ENCODE results near the gene KLHDC8B. TPM values are rescaled to one million over a fixed set of nuclear protein-coding genes. Genes with fewer than 3 reads are reported as not detected.

Gene KLHDC8B
- total RNA-seq, 2 donors from 2014 or later: 41.1 to 77.4 TPM

GRCh38 chr3:49158103-49158709 is 13.2 kb upstream of the KLHDC8B start:
- Histone ChIP-seq H3K36me3 (no peaks in the 10 kb centered on the region), H3K9me3 (no peaks in the 10 kb centered on the region), H3K4me3 (no peak overlapping the region), H3K27ac (no peak overlapping the region), H3K27me3 (replicated peaks; ENCODE audit: insufficient read depth) (no peaks in the 10 kb centered on the region), H3K4me1 (replicated peaks) (no peaks in the 10 kb centered on the region)
- DNase-seq (ENCODE audit: low spot score): no peak
- intact Hi-C loops (cut with DNase I): no loop called here
- 64% methylated on average over 5 of the region's 5 CpGs for WGBS
- TF ChIP-seq POLR2A (IDR thresholded peaks at IDR 0.05): no peak

- no peak for DNase-seq (ENCODE audit: low spot score)
- Histone ChIP-seq H3K4me3 (no peak overlapping the region), H3K27me3 (replicated peaks; ENCODE audit: insufficient read depth) (no peaks in the 10 kb centered on the region), H3K36me3 (no peaks in the 10 kb centered on the region), H3K4me1 (replicated peaks) (no peaks in the 10 kb centered on the region), H3K9me3 (no peaks in the 10 kb centered on the region), H3K27ac (no peak overlapping the region)
- intact Hi-C loops (cut with DNase I): no loop called here
- no peak for TF ChIP-seq POLR2AphosphoS5 (IDR thresholded peaks at IDR 0.05)
- TF ChIP-seq POLR2A (IDR thresholded peaks at IDR 0.05): no peak
- no peak for TF ChIP-seq CTCF (IDR thresholded peaks at IDR 0.05)
- 78% methylated on average over 2 of the region's 2 CpGs for WGBS
Measured at GRCh38 chr3:49158792-49159191, 12.6 kb upstream of the KLHDC8B start.

- Histone ChIP-seq H3K36me3 (no peaks in the 10 kb centered on the region), H3K27me3 (replicated peaks; ENCODE audit: insufficient read depth) (no peaks in the 10 kb centered on the region), H3K4me1 (replicated peaks) (no peaks in the 10 kb centered on the region), H3K4me3 (no peak overlapping the region), H3K9me3 (no peaks in the 10 kb centered on the region), H3K27ac (no peak overlapping the region)
- WGBS: 95% methylated on average over 2 of the region's 2 CpGs
- DNase-seq (ENCODE audit: low spot score): no peak
- TF ChIP-seq POLR2A (IDR thresholded peaks at IDR 0.05): no peak
- no peak for TF ChIP-seq CTCF (IDR thresholded peaks at IDR 0.05)
- TF ChIP-seq POLR2AphosphoS5 (IDR thresholded peaks at IDR 0.05): no peak
- intact Hi-C loops (cut with DNase I): no loop called here
Measured at GRCh38 chr3:49161197-49161596, 10.2 kb upstream of the KLHDC8B start.

GRCh38 chr3:49161808-49162530 is 9.4 kb upstream of the KLHDC8B start:
- no peaks in the 10 kb centered on the region for H3K27me3 ChIP-seq (replicated peaks; ENCODE audit: insufficient read depth)
- H3K4me1 ChIP-seq (replicated peaks): no peaks in the 10 kb centered on the region
- H3K4me3 ChIP-seq: no peak overlapping the region
- DNase-seq (ENCODE audit: low spot score): no peak
- H3K9me3 ChIP-seq: no peaks in the 10 kb centered on the region
- intact Hi-C loops (cut with DNase I): no loop called here
- WGBS: 83% methylated on average over 3 of the region's 3 CpGs
- H3K27ac ChIP-seq: no peak overlapping the region
- TF ChIP-seq CTCF (IDR thresholded peaks at IDR 0.05) (no peak), POLR2A (IDR thresholded peaks at IDR 0.05) (no peak), POLR2AphosphoS5 (IDR thresholded peaks at IDR 0.05) (no peak)
- no peaks in the 10 kb centered on the region for H3K36me3 ChIP-seq

- Histone ChIP-seq H3K9me3 (no peaks in the 10 kb centered on the region), H3K4me3 (no peak overlapping the region), H3K36me3 (no peaks in the 10 kb centered on the region), H3K27me3 (replicated peaks; ENCODE audit: insufficient read depth) (no peaks in the 10 kb centered on the region), H3K4me1 (replicated peaks) (no peaks in the 10 kb centered on the region), H3K27ac (no peak overlapping the region)
- TF ChIP-seq POLR2A (IDR thresholded peaks at IDR 0.05): no peak
- TF ChIP-seq POLR2AphosphoS5 (IDR thresholded peaks at IDR 0.05): no peak
- no peak for DNase-seq (ENCODE audit: low spot score)
- intact Hi-C loops (cut with DNase I): no loop called here
- WGBS: 94% methylated on average over 21 of the region's 21 CpGs
Measured at GRCh38 chr3:49162751-49163419, 8.5 kb upstream of the KLHDC8B start.

Measured in prostate gland (tissue), 2 donors.